Trophoblast cell (in vitro differentiated cells and primary cell): ENCODE results near the gene LEP.

Experiments used
- DNase-seq, 2 donors: peaks; one replicate each; pipeline ENCODE4 v3.0.0-alpha.2; 2016
- H2AFZ ChIP-seq: 2 replicates; pipeline ENCODE4 v1.6.1; 2013; ENCODE audit warnings: low read length, moderate library complexity, mild to moderate bottlenecking; ENCODE audit not compliant: insufficient read depth, poor library complexity
- H2AK5ac ChIP-seq: 2 replicates; pipeline ENCODE4 v1.6.1; 2013; ENCODE audit warnings: mild to moderate bottlenecking, low read length
- H2BK120ac ChIP-seq: 2 replicates; pipeline ENCODE4 v1.6.1; 2013; ENCODE audit warnings: low read length, mild to moderate bottlenecking, moderate library complexity; ENCODE audit not compliant: insufficient read depth, poor library complexity
- H2BK12ac ChIP-seq: 2 replicates; pipeline ENCODE4 v1.6.1; 2013; ENCODE audit warnings: mild to moderate bottlenecking, low read length, moderate library complexity
- H2BK5ac ChIP-seq: 2 replicates; pipeline ENCODE4 v1.6.1; 2013; ENCODE audit warnings: low read length, low read depth, moderate library complexity, mild to moderate bottlenecking; ENCODE audit not compliant: poor library complexity
- H3K14ac ChIP-seq: 2 replicates; pipeline ENCODE4 v1.6.1; 2013; ENCODE audit warnings: mild to moderate bottlenecking, low read length
- H3K18ac ChIP-seq: 2 replicates; pipeline ENCODE4 v1.6.1; 2013; ENCODE audit warnings: mild to moderate bottlenecking, low read length
- H3K23ac ChIP-seq: 2 replicates; pipeline ENCODE4 v1.6.1; 2013; ENCODE audit warnings: low read length
- H3K27ac ChIP-seq: 2 replicates; pipeline ENCODE4 v1.5.1; 2013; ENCODE audit warnings: low read depth, mild to moderate bottlenecking, inconsistent platforms, low read length, moderate library complexity
- H3K27me3 ChIP-seq: 2 replicates; pipeline ENCODE4 v1.6.1; 2013; ENCODE audit warnings: inconsistent platforms, mild to moderate bottlenecking, low read length, moderate library complexity; ENCODE audit not compliant: insufficient read depth
- H3K36me3 ChIP-seq, 2 experiments: 1 replicate in 1 of 2; 2 replicates in 1 of 2; pipeline ENCODE4 v1.6.1; 2013; ENCODE audit warnings: low read length in 2 of 2, mild to moderate bottlenecking in 2 of 2, moderate library complexity in 1 of 2; ENCODE audit not compliant: insufficient read depth in 2 of 2, control insufficient read depth in 1 of 2
- H3K4ac ChIP-seq: 2 replicates; pipeline ENCODE4 v1.6.1; 2013; ENCODE audit warnings: low read depth, mild to moderate bottlenecking, low read length, moderate library complexity
- H3K4me1 ChIP-seq, 2 experiments: 1 replicate in 1 of 2; 2 replicates in 1 of 2; pipeline ENCODE4 v1.6.1; 2013; ENCODE audit warnings: low read length in 2 of 2, mild to moderate bottlenecking in 2 of 2, moderate library complexity in 1 of 2; ENCODE audit not compliant: insufficient read depth in 2 of 2, control insufficient read depth in 1 of 2
- H3K4me2 ChIP-seq: 2 replicates; pipeline ENCODE4 v1.6.1; 2013; ENCODE audit warnings: inconsistent platforms, mild to moderate bottlenecking, low read length, moderate library complexity
- H3K4me3 ChIP-seq: 2 replicates; pipeline ENCODE4 v1.5.1; 2013; ENCODE audit warnings: mild to moderate bottlenecking, low read depth, low read length, inconsistent platforms
- H3K79me1 ChIP-seq: one replicate; pipeline ENCODE4 v1.6.1; 2013; ENCODE audit warnings: low read length
- H3K79me2 ChIP-seq: 2 replicates; pipeline ENCODE4 v1.6.1; 2013; ENCODE audit warnings: low read length, mild to moderate bottlenecking; ENCODE audit not compliant: control insufficient read depth, insufficient read depth, poor library complexity
- H3K9ac ChIP-seq: 2 replicates; pipeline ENCODE4 v1.6.1; 2013; ENCODE audit warnings: mild to moderate bottlenecking, low read length
- H3K9me3 ChIP-seq: 2 replicates; pipeline ENCODE4 v1.6.1; 2013; ENCODE audit warnings: low read depth, mild to moderate bottlenecking, control low read depth, inconsistent platforms, low read length; ENCODE audit not compliant: insufficient read depth
- H4K12ac ChIP-seq: 2 replicates; pipeline ENCODE4 v1.6.1; 2013; ENCODE audit warnings: low read depth, mild to moderate bottlenecking, low read length, moderate library complexity
- H4K8ac ChIP-seq: 2 replicates; pipeline ENCODE4 v1.6.1; 2013; ENCODE audit warnings: low read depth, mild to moderate bottlenecking, low read length, moderate library complexity
- H4K91ac ChIP-seq: one replicate; pipeline ENCODE4 v1.6.1; 2013; ENCODE audit warnings: low read depth, mild to moderate bottlenecking, low read length, moderate library complexity
- WGBS: extraction: QIAGEN DNeasy Blood & Tissue Kit; methylation state at CpG from one replicate; pipeline ENCODE4 v1.1.7; 2013; ENCODE audit warnings: missing lambda C conversion rate; ENCODE audit not compliant: insufficient read length, insufficient coverage; ENCODE audit errors: extremely low coverage; 5-methylcytosine and 5-hydroxymethylcytosine counted together

The LEP gene

DNA sequence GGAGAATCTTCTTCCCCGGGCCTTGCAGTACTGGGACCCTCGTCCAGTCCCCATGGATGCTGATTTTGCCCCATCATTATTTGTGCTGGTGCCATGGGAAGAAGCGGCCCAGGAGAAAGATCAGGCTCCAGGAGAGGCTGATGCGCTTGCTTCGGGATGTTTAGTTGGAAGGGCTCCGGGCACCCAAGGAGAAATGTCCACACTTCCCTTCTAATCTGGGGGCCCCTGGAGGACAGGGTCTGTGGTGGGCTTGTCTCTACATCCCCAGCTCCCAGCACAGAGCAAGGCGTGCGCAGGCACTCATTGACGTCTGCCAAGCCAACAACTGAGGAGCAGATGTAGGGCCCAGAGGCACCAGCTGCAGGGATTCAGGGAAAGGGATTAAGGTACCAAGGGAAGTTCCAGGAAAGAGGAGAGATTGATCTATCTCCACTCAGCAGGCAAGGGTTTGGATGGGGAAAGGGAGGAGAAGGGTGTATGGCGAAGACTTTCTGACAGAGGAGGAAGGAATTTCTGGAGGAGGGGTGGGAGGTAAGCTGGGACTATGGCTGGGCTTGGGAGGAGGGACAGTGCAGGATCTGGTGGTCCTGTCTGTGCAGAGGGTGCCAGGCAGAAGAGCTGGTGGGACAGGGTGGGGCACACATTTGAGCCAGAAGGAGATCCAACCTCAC lies 38.7 kb upstream of the LEP start:
- Histone ChIP-seq H3K79me2 (no peaks in the 10 kb centered on the region), H3K4ac (no peak overlapping the region), H3K23ac (no peak overlapping the region), H3K36me3 (no peaks in the 10 kb centered on the region), H3K4me1 (peaks cover 0 to 8% of the 10 kb centered on the region in 2 experiments), H3K9ac (no peak overlapping the region), H3K9me3 (peaks cover 12% of the 10 kb centered on the region), H2BK120ac (no peak overlapping the region), H3K14ac (no peak overlapping the region), H2BK12ac (no peak overlapping the region), H3K4me3 (no peak overlapping the region), H4K8ac (no peak overlapping the region), H3K79me1 (no peaks in the 10 kb centered on the region), H4K91ac (no peak overlapping the region), H2AK5ac (no peak overlapping the region), H3K27ac (no peak overlapping the region), H2AFZ (no peak overlapping the region), H4K12ac (no peak overlapping the region), H3K27me3 (peaks cover 30% of the 10 kb centered on the region), H3K18ac (no peak overlapping the region), H2BK5ac (no peak overlapping the region), H3K4me2 (no peak overlapping the region)
- DNase-seq, result no peak
- no CpG with 5 or more reads among the region's 10 CpGs for WGBS

DNA sequence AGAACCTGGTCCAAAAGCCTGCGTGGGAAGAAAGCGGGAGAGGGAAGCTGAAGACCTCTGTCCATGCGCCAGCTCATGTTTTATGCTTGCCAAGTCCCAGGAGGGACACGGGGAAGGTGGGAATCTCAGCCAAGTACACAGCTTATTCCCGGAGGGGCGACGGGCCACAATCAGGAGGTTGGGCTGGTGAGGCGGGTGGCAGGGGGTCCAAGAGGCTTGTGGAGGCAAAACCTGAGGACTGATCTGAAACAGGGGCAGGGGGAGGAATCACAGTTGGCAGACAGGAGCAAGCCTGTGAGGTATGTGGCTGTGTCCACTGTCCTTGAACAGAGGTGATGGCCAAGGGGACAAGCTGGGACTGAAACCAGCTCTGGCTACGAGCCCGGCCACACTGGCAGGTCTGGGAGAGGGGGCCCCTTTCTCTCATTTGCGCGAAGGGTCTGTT lies 38.0 kb upstream of the LEP start:
- no peak overlapping the region for H2BK120ac ChIP-seq
- no peak overlapping the region for H3K4me3 ChIP-seq
- H2BK5ac ChIP-seq, result no peak overlapping the region
- H3K27me3 ChIP-seq, result peaks cover 30% of the 10 kb centered on the region
- no peak overlapping the region for H3K23ac ChIP-seq
- H4K91ac ChIP-seq, result no peak overlapping the region
- H3K14ac ChIP-seq, result no peak overlapping the region
- no peak overlapping the region for H3K4ac ChIP-seq
- H3K79me2 ChIP-seq, result no peaks in the 10 kb centered on the region
- no peak overlapping the region for H3K4me2 ChIP-seq
- H3K4me1 ChIP-seq, result peaks cover 0 to 8% of the 10 kb centered on the region in 2 experiments
- H3K18ac ChIP-seq, result no peak overlapping the region
- H3K36me3 ChIP-seq, result no peaks in the 10 kb centered on the region
- no peaks in the 10 kb centered on the region for H3K79me1 ChIP-seq
- no peak for DNase-seq
- no peak overlapping the region for H2BK12ac ChIP-seq
- H3K9me3 ChIP-seq, result peaks cover 12% of the 10 kb centered on the region
- WGBS, result no CpG with 5 or more reads among the region's 12 CpGs
- no peak overlapping the region for H2AFZ ChIP-seq
- no peak overlapping the region for H4K12ac ChIP-seq
- no peak overlapping the region for H2AK5ac ChIP-seq
- no peak overlapping the region for H4K8ac ChIP-seq
- H3K27ac ChIP-seq, result no peak overlapping the region
- no peak overlapping the region for H3K9ac ChIP-seq

DNA sequence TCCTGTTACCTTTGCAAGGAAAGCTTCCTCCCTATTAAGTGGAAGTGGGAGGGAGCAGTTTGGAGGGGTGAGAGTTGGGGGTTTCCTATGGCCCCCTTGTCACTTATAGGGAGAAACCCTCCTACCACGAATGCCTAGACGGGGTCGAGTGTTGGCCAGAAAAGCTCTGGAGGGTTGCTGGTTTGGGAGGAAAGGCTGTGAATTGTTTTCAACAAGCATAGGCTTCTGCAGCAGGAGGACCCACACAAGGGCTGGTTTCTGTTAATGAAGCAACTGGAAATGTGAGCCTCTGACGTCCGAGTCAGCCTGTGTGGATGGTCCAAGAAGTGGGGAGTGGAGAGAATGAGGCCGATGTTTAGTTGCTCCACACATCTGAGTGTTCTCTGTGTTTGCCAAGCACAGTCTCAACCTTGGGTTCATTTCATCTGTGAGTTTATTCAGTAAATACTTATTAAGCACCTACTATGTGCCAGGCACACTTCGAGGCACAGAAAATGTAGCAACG lies 37.3 kb upstream of the LEP start:
- Histone ChIP-seq H3K23ac (no peak overlapping the region), H3K9me3 (peaks cover 12% of the 10 kb centered on the region), H3K4ac (no peak overlapping the region), H4K12ac (no peak overlapping the region), H2BK5ac (no peak overlapping the region), H2AFZ (no peak overlapping the region), H3K27ac (no peak overlapping the region), H3K79me2 (no peaks in the 10 kb centered on the region), H3K9ac (no peak overlapping the region), H3K4me3 (no peak overlapping the region), H3K27me3 (peaks cover 30% of the 10 kb centered on the region), H4K91ac (no peak overlapping the region), H3K4me2 (no peak overlapping the region), H3K18ac (no peak overlapping the region), H2AK5ac (no peak overlapping the region), H3K36me3 (no peaks in the 10 kb centered on the region), H4K8ac (no peak overlapping the region), H2BK120ac (no peak overlapping the region), H3K4me1 (peaks cover 0 to 8% of the 10 kb centered on the region in 2 experiments), H2BK12ac (no peak overlapping the region), H3K14ac (no peak overlapping the region), H3K79me1 (no peaks in the 10 kb centered on the region)
- no peak for DNase-seq
- WGBS, result no CpG with 5 or more reads among the region's 8 CpGs

DNA sequence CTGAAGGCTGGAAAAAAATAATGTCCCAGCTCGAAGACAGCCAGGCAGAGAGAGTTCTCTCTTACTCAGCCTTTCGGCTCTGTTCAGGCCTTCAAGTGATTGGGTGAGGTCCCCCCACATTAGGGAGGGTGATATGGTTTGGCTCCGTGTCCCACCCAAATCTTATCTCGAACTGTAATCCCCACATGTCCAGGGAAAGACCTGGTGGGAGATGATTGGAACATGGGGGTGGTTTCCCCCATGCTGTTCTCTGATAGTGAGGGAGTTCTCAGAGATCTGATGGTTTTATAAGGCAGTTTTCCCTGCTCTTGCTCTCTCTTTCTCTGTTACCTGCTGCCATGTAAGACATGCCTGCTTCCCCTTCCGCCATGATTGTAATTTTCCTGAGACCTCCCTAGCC lies 36.6 kb upstream of the LEP start:
- WGBS, result no CpG with 5 or more reads among the region's 5 CpGs
- no peak overlapping the region for H3K4me2 ChIP-seq
- peaks cover 0 to 8% of the 10 kb centered on the region in 2 experiments for H3K4me1 ChIP-seq
- no peak overlapping the region for H2BK5ac ChIP-seq
- H2BK120ac ChIP-seq, result no peak overlapping the region
- H3K4ac ChIP-seq, result no peak overlapping the region
- H3K4me3 ChIP-seq, result no peak overlapping the region
- H3K27ac ChIP-seq, result no peak overlapping the region
- no peak overlapping the region for H3K18ac ChIP-seq
- H3K79me2 ChIP-seq, result no peaks in the 10 kb centered on the region
- no peak overlapping the region for H2AK5ac ChIP-seq
- no peak overlapping the region for H3K9ac ChIP-seq
- H3K27me3 ChIP-seq, result peaks cover 30% of the 10 kb centered on the region
- H3K79me1 ChIP-seq, result no peaks in the 10 kb centered on the region
- no peak overlapping the region for H4K8ac ChIP-seq
- no peak for DNase-seq
- H2BK12ac ChIP-seq, result no peak overlapping the region
- H3K36me3 ChIP-seq, result no peaks in the 10 kb centered on the region
- H2AFZ ChIP-seq, result no peak overlapping the region
- H3K9me3 ChIP-seq, result peaks cover 12% of the 10 kb centered on the region
- no peak overlapping the region for H4K12ac ChIP-seq
- no peak overlapping the region for H3K23ac ChIP-seq
- no peak overlapping the region for H4K91ac ChIP-seq
- no peak overlapping the region for H3K14ac ChIP-seq
